ENCODE measurements around the gene ING1.
"Not testable (repeated sequence)": the region's sequence is repeated elsewhere in the genome, so short reads cannot be mapped to it uniquely, and the experiment has no call there.

The ING1 gene, protein sequence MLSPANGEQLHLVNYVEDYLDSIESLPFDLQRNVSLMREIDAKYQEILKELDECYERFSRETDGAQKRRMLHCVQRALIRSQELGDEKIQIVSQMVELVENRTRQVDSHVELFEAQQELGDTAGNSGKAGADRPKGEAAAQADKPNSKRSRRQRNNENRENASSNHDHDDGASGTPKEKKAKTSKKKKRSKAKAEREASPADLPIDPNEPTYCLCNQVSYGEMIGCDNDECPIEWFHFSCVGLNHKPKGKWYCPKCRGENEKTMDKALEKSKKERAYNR

DNA sequence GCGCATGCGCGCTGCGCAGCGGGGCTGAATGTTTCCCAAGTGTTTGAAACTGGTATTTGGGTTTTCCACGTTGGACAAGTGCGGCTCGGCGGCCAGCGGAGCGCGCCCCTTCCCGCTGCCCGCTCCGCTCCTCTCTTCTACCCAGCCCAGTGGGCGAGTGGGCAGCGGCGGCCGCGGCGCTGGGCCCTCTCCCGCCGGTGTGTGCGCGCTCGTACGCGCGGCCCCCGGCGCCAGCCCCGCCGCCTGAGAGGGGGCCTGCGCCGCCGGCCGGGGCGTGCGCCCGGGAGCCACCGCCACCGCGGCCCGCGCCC, at the start of gene ING1:
Gene ING1 (plus strand): TSS at position 59 of the 311 bp plus-strand sequence. CDS start 450 bp downstream, outside the sequence.
- in situ Hi-C loops (cut with MboI; ENCODE audit: low sequenced_read_pairs) = no loop called here

GRCh38 chr13:110664041-110664440, 49.5 kb upstream of the ING1 start:
- in situ Hi-C loops (cut with MboI; ENCODE audit: low sequenced_read_pairs) = no loop called here

DNA sequence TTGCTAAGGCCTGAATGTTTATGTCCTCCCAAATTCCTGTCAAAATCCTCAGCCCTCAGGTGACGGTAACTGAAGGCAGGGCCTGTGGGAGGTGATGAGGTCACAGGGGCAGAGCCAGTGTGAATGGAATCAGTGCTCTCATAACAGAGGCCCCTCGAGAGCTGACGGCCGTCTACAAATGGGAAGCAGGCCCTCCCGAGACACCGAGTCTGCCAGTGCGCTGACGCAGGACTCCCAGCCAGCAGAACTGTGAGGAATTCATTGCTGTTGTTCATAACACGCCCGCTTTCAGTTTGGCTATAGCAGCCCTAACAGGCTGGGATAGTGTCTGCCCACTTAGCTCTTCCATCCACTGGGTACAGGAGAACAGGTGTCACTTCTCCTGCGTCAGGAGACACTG, 48.8 kb upstream of the ING1 start:
- in situ Hi-C loops (cut with MboI; ENCODE audit: low sequenced_read_pairs) = no loop called here

DNA sequence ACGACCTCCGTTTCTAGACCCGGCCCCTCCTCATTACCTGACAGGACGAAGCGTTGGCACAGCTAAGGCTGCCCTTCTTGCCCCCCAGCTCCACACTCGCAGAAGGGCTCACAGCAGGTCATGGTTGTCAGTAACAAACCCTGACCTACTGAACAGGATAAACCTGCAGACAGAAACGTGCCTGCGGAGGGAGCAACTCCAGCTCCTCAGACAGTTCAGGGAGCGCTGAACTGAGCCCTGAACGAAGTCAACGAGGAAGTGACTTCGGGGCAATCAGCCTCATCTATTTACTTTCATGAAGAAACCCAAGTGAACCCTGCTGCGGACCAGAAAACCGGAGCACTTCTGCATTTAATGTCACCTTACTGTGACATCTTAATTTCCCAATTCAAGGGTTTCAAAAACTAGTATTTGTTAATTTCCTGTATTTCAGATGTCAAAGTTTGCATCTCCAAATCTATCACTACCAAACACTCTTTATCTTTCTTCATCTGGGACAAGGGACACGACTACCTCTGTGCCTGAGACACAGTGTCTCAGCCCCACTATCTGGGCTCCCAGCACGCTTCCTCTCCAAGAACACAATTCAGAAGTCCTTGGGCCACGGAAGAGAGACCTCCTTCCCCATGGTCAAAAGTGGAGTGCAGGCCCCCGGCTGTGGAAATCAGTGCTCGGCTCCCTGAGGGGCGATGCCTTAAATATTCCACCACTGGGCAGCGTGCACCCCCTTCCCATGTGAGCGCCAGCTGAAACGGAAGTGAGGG, 47.8 kb upstream of the ING1 start:
- in situ Hi-C loops (cut with MboI; ENCODE audit: low sequenced_read_pairs) = no loop called here

DNA sequence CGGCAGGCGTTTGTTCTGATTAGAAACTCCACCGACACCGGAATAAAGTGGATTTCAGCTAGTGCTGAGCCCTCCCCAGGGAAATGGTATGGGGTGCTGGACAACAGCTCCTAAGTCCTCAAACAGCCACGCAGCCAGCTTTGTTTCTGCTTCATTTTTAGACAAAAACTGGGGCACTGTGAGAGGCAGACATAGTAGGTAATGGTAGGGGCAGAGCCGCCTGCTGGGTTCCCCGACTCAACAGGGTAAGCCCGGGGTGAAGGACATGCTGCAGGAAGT, 47.3 kb upstream of the ING1 start:
- in situ Hi-C loops (cut with MboI; ENCODE audit: low sequenced_read_pairs) = no loop called here

GRCh38 chr13:110669036-110669435, 44.5 kb upstream of the ING1 start:
- in situ Hi-C loops (cut with MboI; ENCODE audit: low sequenced_read_pairs) = no loop called here

GRCh38 chr13:110669814-110670213, 43.7 kb upstream of the ING1 start:
- in situ Hi-C loops (cut with MboI; ENCODE audit: low sequenced_read_pairs) = not testable (repeated sequence)

DNA sequence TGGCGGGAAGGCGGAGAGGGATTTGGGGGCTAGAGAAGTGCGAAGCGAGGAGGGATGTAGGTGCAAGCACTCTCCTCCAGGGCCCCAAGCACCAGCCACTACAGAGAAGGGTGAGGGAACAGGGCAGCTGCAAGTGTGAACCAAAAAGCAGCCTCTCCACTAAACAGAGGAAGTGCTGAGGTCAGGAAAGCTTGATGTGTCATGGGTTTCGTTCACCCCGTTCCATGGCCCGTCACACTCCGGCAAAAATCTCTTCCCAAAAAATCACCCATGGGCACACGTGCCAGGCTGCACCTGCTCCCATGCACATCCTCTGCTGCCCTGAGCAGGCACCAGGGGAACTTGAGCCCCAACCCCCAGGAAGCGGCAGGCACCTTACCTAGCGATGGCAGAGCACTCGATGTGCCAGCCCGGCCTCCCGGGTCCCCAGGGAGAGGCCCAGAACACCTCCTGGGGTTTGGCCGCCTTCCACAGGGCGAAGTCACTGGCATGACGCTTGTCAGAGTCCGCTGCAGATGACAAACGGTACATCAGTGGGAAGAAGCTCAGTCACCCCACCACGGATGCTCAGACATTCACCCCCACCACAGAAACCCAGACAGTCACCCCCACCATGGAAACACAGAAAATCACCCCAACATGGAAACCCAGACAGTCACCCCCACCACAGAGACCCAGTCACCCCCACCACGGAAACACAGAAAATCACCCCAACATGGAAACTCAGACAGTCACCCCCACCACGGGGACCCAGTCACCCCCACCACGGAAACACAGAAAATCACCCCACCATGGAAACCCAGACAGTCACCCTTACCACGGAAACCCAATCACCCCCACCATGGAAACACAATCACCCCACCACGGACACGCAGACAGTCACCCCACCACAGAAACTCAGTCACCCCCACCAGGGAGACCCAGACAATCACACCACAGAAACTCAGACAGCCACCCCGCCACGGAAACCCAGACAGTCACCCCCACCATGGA, 36.6 kb upstream of the ING1 start:
- in situ Hi-C loops (cut with MboI; ENCODE audit: low sequenced_read_pairs) = no loop called here

GRCh38 chr13:110677731-110678545, 35.6 kb upstream of the ING1 start:
- in situ Hi-C loops (cut with MboI; ENCODE audit: low sequenced_read_pairs) = no loop called here

- in situ Hi-C loops (cut with MboI; ENCODE audit: low sequenced_read_pairs) = no loop called here
Measured at GRCh38 chr13:110680852-110681251, 32.6 kb upstream of the ING1 start.

GRCh38 chr13:110681868-110682550, 31.5 kb upstream of the ING1 start:
- in situ Hi-C loops (cut with MboI; ENCODE audit: low sequenced_read_pairs) = no loop called here

- in situ Hi-C loops (cut with MboI; ENCODE audit: low sequenced_read_pairs) = no loop called here
Measured at GRCh38 chr13:110682746-110683145, 30.8 kb upstream of the ING1 start.

DNA sequence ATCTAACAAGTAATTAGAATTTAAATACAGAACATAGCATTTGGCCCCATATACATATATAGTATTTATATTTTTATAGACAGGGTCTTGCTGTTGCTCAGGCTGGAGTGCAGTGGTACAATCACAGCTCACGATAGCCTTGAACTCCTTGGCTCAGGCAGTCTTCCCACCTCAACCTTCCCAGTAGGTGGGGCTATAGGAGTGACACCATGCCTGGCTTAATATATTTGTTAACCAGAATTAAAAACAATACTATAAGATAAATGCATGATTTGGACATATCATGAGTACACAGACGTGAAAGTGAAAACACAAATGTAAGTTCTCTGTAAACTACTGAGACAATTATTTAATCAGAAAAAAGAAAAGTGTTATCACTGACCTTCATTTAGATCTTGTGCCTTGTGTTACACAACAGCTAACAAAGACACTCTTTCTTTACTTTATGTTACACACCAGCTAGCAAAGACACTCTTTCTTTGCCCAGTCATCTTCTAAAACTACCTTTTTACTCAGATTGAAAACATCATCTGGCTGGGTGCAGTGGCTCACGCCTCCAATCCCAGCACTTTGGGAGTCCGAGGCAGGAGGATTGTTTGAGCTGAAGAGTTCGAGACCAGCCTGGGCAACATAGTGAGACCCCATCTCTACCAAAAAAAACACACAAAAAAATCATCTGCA, 30.2 kb upstream of the ING1 start:
- in situ Hi-C loops (cut with MboI; ENCODE audit: low sequenced_read_pairs) = no loop called here

GRCh38 chr13:110683921-110684320, 29.6 kb upstream of the ING1 start:
- in situ Hi-C loops (cut with MboI; ENCODE audit: low sequenced_read_pairs) = no loop called here

- in situ Hi-C loops (cut with MboI; ENCODE audit: low sequenced_read_pairs) = no loop called here
Measured at GRCh38 chr13:110684388-110685056, 29.0 kb upstream of the ING1 start.

- in situ Hi-C loops (cut with MboI; ENCODE audit: low sequenced_read_pairs) = no loop called here
Measured at GRCh38 chr13:110685305-110686020, 28.0 kb upstream of the ING1 start.

- in situ Hi-C loops (cut with MboI; ENCODE audit: low sequenced_read_pairs) = no loop called here
Measured at GRCh38 chr13:110687736-110688135, 25.8 kb upstream of the ING1 start.

DNA sequence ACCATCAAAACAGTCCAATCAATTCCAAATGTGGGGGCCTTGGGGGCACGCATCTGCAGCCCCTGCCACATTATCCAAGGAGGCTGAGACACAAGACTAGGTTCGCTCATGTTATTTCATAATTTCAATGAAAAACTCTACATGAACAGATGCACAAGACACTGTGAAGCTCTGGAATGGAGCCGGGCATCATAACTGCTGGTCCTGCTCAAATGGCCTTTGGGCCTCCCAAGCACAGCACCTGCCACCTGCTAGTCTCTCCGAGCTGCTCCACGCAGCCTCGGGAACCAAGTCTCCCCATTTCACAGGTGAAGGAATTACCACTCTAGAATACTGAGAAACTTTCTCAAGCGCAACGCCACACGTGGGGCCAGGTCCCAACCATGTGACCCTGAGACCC, 24.5 kb upstream of the ING1 start:
- in situ Hi-C loops (cut with MboI; ENCODE audit: low sequenced_read_pairs) = no loop called here

- in situ Hi-C loops (cut with MboI; ENCODE audit: low sequenced_read_pairs) = no loop called here
Measured at GRCh38 chr13:110689711-110690110, 23.8 kb upstream of the ING1 start.

All from hTERT RPE-1 (cell line).